Measurements from ENCODE around the gene PLD4.

DNA sequence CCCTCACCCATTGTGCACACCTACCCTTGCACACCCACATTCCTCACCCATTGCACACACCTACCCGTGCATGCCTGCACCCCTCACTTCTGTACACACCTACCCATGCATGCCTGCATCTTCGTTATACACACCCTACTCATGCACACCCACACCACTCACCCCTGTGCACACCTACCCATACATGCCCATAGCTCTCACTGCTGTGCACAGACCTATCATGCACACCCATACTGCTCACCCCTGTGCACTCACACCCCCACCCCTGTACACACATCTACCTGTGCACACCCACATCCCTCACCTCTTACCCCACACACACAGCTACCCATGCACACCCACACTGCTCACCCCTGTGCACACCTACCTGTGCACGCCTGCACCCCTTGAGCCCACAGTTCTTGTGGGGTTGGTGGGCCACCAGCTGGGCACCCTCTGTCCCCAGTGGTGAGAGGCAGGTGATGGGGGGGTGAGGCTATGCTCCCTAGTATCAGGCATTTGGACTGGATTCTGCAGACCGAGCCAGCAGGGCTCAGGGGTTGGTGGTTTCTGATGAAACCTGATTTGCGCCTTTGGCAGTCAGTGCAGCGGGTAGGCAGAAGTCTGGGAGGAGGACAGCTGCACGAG lies 44.0 kb upstream of the PLD4 start:
- TF ChIP-seq, protein P1, sequence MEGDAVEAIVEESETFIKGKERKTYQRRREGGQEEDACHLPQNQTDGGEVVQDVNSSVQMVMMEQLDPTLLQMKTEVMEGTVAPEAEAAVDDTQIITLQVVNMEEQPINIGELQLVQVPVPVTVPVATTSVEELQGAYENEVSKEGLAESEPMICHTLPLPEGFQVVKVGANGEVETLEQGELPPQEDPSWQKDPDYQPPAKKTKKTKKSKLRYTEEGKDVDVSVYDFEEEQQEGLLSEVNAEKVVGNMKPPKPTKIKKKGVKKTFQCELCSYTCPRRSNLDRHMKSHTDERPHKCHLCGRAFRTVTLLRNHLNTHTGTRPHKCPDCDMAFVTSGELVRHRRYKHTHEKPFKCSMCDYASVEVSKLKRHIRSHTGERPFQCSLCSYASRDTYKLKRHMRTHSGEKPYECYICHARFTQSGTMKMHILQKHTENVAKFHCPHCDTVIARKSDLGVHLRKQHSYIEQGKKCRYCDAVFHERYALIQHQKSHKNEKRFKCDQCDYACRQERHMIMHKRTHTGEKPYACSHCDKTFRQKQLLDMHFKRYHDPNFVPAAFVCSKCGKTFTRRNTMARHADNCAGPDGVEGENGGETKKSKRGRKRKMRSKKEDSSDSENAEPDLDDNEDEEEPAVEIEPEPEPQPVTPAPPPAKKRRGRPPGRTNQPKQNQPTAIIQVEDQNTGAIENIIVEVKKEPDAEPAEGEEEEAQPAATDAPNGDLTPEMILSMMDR (conservative IDR thresholded peaks at IDR 0.05; ENCODE audit: low read depth in 2 of 2), result no peak
- TF ChIP-seq EZH2 (IDR thresholded peaks at IDR 0.05; ENCODE audit: low read depth, unreplicated experiment), result no peak
